Fibroblast of lung (primary cell): ENCODE results near the gene ZDHHC5. TPM values are rescaled to one million over a fixed set of nuclear protein-coding genes. Genes with fewer than 3 reads are reported as not detected.

Source experiments
- DNase-seq, 2 donors: peaks; one replicate each; pipeline versions ENCODE4 v3.0.0 to v3.0.0-alpha.2; 2010; ENCODE audit warnings: low read depth in 2 of 2
- H2AFZ ChIP-seq: 2 replicates; pipeline ENCODE4 v1.5.1; 2012; ENCODE audit warnings: low read length, control low read depth, inconsistent platforms
- H3K27ac ChIP-seq: 2 replicates; pipeline ENCODE4 v1.5.1; 2011; ENCODE audit warnings: low read length, control low read depth; ENCODE audit not compliant: insufficient read depth
- H3K27me3 ChIP-seq: 2 replicates; pipeline ENCODE4 v1.5.1; 2011; ENCODE audit warnings: mild to moderate bottlenecking, low read length; ENCODE audit not compliant: control insufficient read depth, insufficient read depth
- H3K36me3 ChIP-seq: 2 replicates; pipeline ENCODE4 v1.5.1; 2011; ENCODE audit warnings: low read length; ENCODE audit not compliant: control insufficient read depth, insufficient read depth
- H3K4me1 ChIP-seq: 2 replicates; pipeline ENCODE4 v1.5.1; 2011; ENCODE audit warnings: low read length; ENCODE audit not compliant: control insufficient read depth, insufficient read depth; ENCODE audit errors: extremely low read depth
- H3K4me2 ChIP-seq: 2 replicates; pipeline ENCODE4 v1.5.1; 2011; ENCODE audit warnings: low read length, control low read depth; ENCODE audit not compliant: insufficient read depth; ENCODE audit errors: extremely low read depth
- H3K4me3 ChIP-seq, 4 experiments: fragments of 200-600 bp in 1 of 4; sonication (generic) in 1 of 4; replicated peaks in 1 of 4; 2 replicates each; pipeline ENCODE4 v1.5.1; 2011 to 2016; ENCODE audit warnings: low read length in 4 of 4, low read depth in 3 of 4, mild to moderate bottlenecking in 3 of 4, control low read depth in 2 of 4, inconsistent platforms in 1 of 4, mixed read lengths in 1 of 4; ENCODE audit not compliant: insufficient read depth in 1 of 4; ENCODE audit errors: control extremely low read depth in 1 of 4
- H3K79me2 ChIP-seq: 2 replicates; pipeline ENCODE4 v1.5.1; 2012; ENCODE audit warnings: mild to moderate bottlenecking, low read length, inconsistent platforms; ENCODE audit not compliant: control insufficient read depth, insufficient read depth
- H3K9ac ChIP-seq: 2 replicates; pipeline ENCODE4 v1.5.1; 2011; ENCODE audit warnings: mild to moderate bottlenecking, low read length, control low read depth; ENCODE audit not compliant: insufficient read depth
- H3K9me3 ChIP-seq: 2 replicates; pipeline ENCODE4 v1.5.1; 2012; ENCODE audit warnings: low read depth, low read length; ENCODE audit not compliant: control insufficient read depth, insufficient read depth
- H4K20me1 ChIP-seq: 2 replicates; pipeline ENCODE4 v1.5.1; 2011; ENCODE audit warnings: low read length; ENCODE audit not compliant: control insufficient read depth, insufficient read depth; ENCODE audit errors: extremely low read depth
- EZH2 ChIP-seq: IDR thresholded peaks from 2 replicates; pipeline ENCODE4 v1.5.1; 2012; ENCODE audit warnings: low read length, control low read depth, mild to moderate bottlenecking; ENCODE audit errors: missing control alignments
- polyA plus RNA-seq, 2 donors: library from polyadenylated mRNA; depleted of rRNA in 1 of 2; stranded (reverse) in 1 of 2; unstranded in 1 of 2; fragments of >200 nt; gene quantifications; 2 replicates each; pipeline ENCODE4 v1.2.1, GENCODE V29; 2011 to 2012; ENCODE audit warnings: missing spikeins in 1 of 2
- total RNA-seq: library from RNA; depleted of rRNA; stranded (reverse); fragments of >200 nt; gene quantifications from 2 replicates; pipeline ENCODE4 v1.2.1, GENCODE V29; 2014
- TF ChIP-seq, protein P1 (sequence below), 2 donors: IDR thresholded peaks in 1 of 2; conservative IDR thresholded peaks in 1 of 2; 1 replicate in 1 of 2; 2 replicates in 1 of 2; pipeline ENCODE4 v1.5.1; 2011 to 2012; ENCODE audit warnings: low read length in 2 of 2, control low read depth in 1 of 2, inconsistent platforms in 1 of 2, low read depth in 1 of 2, mild to moderate bottlenecking in 1 of 2

The ZDHHC5 gene
- total and polyA plus RNA-seq, 2 donors (not counting 1 experiment from before 2014, with no cell fraction given), result 33.9 to 58.9 TPM

- Histone ChIP-seq H3K9ac (no peak overlapping the region), H3K4me2 (no peak overlapping the region), H2AFZ (no peak overlapping the region), H4K20me1 (no peaks in the 10 kb centered on the region), H3K4me3 (no peak overlapping the region), H3K36me3 (no peaks in the 10 kb centered on the region), H3K9me3 (no peaks in the 10 kb centered on the region), H3K27me3 (peaks cover 12% of the 10 kb centered on the region), H3K27ac (no peak overlapping the region), H3K79me2 (peaks cover 4% of the 10 kb centered on the region), H3K4me1 (no peaks in the 10 kb centered on the region)
- TF ChIP-seq EZH2, result no peak
- TF ChIP-seq, protein P1, sequence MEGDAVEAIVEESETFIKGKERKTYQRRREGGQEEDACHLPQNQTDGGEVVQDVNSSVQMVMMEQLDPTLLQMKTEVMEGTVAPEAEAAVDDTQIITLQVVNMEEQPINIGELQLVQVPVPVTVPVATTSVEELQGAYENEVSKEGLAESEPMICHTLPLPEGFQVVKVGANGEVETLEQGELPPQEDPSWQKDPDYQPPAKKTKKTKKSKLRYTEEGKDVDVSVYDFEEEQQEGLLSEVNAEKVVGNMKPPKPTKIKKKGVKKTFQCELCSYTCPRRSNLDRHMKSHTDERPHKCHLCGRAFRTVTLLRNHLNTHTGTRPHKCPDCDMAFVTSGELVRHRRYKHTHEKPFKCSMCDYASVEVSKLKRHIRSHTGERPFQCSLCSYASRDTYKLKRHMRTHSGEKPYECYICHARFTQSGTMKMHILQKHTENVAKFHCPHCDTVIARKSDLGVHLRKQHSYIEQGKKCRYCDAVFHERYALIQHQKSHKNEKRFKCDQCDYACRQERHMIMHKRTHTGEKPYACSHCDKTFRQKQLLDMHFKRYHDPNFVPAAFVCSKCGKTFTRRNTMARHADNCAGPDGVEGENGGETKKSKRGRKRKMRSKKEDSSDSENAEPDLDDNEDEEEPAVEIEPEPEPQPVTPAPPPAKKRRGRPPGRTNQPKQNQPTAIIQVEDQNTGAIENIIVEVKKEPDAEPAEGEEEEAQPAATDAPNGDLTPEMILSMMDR (conservative IDR thresholded peaks at IDR 0.05 in 1 of 2, IDR thresholded peaks at IDR 0.05 in 1 of 2; ENCODE audit: low read depth in 1 of 2, low read length in 2 of 2), result no peak
- no peak for DNase-seq
These were observed 34.4 kb upstream of the ZDHHC5 start for GRCh38 chr11:57633394-57634070.

GRCh38 chr11:57634311-57634710 lies 33.6 kb upstream of the ZDHHC5 start:
- Histone ChIP-seq H3K4me1 (no peaks in the 10 kb centered on the region), H3K4me2 (no peak overlapping the region), H4K20me1 (no peaks in the 10 kb centered on the region), H3K27me3 (peaks cover 12% of the 10 kb centered on the region), H3K9me3 (no peaks in the 10 kb centered on the region), H2AFZ (no peak overlapping the region), H3K36me3 (no peaks in the 10 kb centered on the region), H3K79me2 (peaks cover 11% of the 10 kb centered on the region), H3K27ac (no peak overlapping the region), H3K9ac (no peak overlapping the region), H3K4me3 (no peak overlapping the region)
- DNase-seq, result no peak
- TF ChIP-seq, protein P1 (conservative IDR thresholded peaks at IDR 0.05 in 1 of 2, IDR thresholded peaks at IDR 0.05 in 1 of 2; ENCODE audit: low read depth in 1 of 2, low read length in 2 of 2), result no peak
- no peak for TF ChIP-seq EZH2

- Histone ChIP-seq H3K9ac (no peak overlapping the region), H3K79me2 (peaks cover 21% of the 10 kb centered on the region), H3K27ac (no peak overlapping the region), H3K36me3 (no peaks in the 10 kb centered on the region), H3K9me3 (no peaks in the 10 kb centered on the region), H3K4me3 (no peak overlapping the region), H3K4me1 (peaks cover 3% of the 10 kb centered on the region), H4K20me1 (no peaks in the 10 kb centered on the region), H3K27me3 (peaks cover 12% of the 10 kb centered on the region), H3K4me2 (no peak overlapping the region), H2AFZ (no peak overlapping the region)
- TF ChIP-seq EZH2, result no peak
- TF ChIP-seq, protein P1 (conservative IDR thresholded peaks at IDR 0.05 in 1 of 2, IDR thresholded peaks at IDR 0.05 in 1 of 2; ENCODE audit: low read depth in 1 of 2, low read length in 2 of 2), result no peak
- no peak for DNase-seq
These were observed 32.7 kb upstream of the ZDHHC5 start for GRCh38 chr11:57635246-57635645.
